ENCODE data around the gene LRRC42.
A peak's percentile ranks its signal among the peaks of the same experiment; 100 is the strongest.

LRRC42 gene, protein sequence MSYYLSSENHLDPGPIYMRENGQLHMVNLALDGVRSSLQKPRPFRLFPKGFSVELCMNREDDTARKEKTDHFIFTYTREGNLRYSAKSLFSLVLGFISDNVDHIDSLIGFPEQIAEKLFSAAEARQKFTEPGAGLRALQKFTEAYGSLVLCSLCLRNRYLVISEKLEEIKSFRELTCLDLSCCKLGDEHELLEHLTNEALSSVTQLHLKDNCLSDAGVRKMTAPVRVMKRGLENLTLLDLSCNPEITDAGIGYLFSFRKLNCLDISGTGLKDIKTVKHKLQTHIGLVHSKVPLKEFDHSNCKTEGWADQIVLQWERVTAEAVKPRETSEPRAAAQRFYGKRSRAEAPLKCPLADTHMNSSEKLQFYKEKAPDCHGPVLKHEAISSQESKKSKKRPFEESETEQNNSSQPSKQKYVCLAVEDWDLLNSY

GRCh38 chr1:53946252-53947171 lies at the start of gene LRRC42:
Gene LRRC42 (plus strand): TSS chr1:53946350. CDS start chr1:53952000, 5,650 bp downstream.
- DNase-seq, result peak; percentile 68

DNA sequence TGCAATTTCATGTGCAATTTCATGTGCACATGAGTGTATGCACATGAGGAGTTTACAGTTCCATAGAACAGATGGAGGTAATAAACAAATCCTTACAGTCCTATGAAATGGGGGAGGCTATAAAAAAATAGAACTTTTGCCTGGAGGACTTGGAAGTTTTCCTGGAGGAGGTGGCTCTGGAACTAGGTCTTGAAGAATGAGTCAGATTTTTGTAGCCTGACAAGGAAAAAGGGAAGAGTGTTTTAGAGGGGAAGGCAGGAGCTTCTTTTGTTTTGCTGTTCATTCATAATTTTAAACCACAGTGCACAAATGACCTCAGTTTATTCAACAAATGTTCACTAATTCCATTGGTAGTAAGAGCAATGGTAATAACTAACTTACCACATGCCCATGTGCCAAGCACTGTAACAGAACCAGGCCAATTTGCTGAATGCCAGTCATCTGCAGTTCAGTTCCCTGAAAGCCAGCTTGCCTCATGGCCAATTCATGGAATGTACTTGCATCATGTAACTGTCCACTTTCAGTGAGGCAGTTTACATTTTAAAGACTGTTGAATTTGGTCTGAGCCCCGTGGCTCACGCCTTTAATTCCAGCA lies 49.4 kb upstream of the LRRC42 start:
- no peak for DNase-seq

DNA sequence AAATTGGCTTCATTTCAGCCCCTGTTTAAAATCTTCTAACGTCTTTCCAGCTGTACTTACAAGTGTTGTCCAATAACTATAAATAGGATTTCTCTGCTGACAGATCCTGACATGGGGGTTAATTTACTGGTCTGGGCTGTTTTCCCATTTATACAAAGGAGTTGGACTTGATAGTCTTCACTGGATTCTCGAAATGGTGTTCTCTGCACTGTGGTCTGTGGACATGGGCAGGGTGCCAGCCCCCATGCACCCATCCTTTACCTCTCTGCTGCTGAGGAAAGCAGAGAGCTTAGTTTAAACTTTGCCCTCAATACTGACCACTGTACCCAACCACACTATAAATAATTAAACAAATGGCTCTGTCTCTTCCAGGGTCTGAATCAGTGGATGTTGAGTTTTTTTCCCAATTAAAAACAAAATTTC lies 46.9 kb upstream of the LRRC42 start:
- no peak for DNase-seq

DNA sequence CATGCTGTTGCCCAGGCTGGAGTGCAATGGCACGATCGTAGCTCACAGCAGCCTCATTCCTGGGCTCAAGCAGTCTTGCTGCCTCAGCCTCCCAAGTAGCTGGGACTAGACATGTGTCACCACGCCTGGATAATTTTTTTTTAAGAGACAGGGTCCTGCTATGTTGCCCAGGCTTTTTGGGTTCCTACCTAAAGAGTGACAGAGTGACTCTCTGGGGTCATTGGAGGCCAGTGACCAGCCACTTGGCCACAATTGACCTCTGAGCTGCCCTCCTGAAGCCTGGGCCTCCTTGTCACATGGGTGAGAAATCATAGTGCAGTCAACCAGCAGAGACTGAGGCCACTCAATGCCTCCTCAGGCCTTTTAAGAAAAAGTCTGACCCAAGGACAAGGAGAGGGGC lies 46.4 kb upstream of the LRRC42 start:
- DNase-seq, result no peak

DNA sequence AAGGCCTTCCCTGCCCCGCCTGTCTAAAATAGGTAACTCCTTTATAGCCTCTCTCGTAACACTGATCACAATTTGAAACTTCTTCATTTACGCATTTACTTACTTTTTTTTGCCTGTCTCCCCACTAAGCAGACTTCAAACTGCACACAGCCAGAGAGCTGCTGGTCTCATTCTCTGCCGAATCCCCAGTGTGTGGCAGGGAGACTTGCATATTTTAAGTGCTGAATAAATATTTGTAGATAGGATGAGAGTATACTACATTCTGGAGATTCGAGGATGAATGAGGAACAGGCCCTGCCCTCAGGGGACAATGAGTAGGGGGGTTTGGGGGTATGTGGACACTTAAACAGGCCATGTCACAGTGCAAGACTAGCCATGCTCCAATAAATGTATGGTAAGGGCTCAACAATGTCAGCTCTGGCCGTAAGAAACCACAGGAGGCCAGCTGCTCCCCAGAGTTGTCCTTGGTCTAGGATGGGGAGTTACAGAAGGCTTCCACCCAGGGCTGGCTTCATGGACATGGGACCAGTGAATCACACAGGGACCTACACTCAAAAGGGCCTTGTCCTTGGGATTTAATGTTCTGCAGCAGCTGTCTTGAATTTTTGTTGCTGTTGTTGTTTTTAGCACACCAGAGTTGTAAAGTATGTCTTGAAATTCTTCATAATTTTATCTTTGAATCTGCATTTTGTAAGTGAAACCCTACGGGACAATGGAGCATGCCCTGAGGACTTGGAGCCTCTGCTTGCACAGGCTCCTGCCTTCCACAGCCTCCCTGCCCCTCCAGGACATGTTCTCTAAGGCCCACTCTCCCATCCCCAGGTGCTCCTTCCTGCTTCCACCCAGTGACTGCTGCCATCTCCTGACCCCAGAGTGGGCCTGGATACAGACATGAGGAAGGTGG lies 43.7 kb upstream of the LRRC42 start:
- no peak for DNase-seq

- no peak for DNase-seq
Measured at GRCh38 chr1:53905509-53905908, 40.6 kb upstream of the LRRC42 start.

- no peak for DNase-seq
Measured at GRCh38 chr1:53906121-53906520, 40.0 kb upstream of the LRRC42 start.

DNA sequence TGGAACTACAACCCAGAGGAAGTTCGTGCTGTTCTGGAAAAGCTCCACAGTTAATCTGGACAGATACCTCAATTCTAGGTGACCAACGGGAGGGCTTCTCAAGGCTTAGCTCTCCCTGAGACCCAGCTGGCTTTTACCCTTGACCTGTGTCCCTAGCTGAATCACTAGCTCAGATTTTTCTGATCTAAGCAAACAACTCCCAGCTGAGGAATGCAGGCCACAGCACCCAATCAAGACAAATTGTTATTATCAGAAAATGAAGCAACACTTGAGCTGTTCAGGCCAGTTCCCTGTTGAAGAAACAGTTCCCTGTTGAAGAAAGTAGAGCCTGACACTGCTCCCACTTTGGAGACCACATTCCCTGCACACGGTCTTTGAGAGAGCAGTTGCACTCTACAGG lies 36.2 kb upstream of the LRRC42 start:
- no peak for DNase-seq

DNA sequence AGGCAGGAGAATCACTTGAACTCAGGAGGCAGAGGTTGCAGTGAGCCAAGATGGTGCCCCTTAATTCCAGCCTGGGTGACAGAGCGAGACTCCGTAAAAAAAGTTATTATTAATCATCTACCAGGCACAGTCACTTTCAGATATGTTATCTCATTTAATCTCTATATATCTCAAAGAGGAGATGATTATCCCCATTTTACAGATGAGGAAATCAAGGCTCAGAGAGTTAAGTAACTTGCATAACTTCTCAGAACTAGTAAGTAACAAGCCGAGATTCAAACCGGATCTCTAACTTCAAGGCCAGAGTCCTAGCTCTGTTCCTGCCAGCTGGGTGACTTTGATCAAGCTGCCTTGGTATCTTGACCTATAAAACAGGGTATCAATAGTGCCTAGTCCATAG lies 34.7 kb upstream of the LRRC42 start:
- no peak for DNase-seq

GRCh38 chr1:53913352-53914033 lies 32.7 kb upstream of the LRRC42 start:
- no peak for DNase-seq

DNA sequence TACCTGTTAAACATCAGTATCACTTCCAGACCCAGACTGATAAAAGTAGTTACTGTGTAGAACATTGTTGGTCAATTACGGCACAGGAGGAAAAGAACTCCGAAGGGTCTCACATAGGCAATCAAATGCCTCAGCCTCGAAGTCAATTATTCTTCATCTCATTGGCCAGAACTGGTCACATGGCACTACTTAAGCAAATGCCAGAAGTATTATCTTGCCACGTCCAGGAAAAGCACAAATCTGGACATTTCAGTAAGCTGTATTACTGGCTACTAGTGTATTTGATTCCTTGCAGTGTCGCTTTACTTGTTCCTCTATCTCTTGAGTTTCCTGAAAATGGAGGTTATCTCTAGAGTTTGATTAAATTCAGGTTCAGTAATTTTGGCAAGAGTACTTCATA lies 27.8 kb upstream of the LRRC42 start:
- no peak for DNase-seq

GRCh38 chr1:53919675-53920066 lies 26.5 kb upstream of the LRRC42 start:
- DNase-seq, result no peak

GRCh38 chr1:53927376-53927881 lies 18.7 kb upstream of the LRRC42 start:
- no peak for DNase-seq

DNA sequence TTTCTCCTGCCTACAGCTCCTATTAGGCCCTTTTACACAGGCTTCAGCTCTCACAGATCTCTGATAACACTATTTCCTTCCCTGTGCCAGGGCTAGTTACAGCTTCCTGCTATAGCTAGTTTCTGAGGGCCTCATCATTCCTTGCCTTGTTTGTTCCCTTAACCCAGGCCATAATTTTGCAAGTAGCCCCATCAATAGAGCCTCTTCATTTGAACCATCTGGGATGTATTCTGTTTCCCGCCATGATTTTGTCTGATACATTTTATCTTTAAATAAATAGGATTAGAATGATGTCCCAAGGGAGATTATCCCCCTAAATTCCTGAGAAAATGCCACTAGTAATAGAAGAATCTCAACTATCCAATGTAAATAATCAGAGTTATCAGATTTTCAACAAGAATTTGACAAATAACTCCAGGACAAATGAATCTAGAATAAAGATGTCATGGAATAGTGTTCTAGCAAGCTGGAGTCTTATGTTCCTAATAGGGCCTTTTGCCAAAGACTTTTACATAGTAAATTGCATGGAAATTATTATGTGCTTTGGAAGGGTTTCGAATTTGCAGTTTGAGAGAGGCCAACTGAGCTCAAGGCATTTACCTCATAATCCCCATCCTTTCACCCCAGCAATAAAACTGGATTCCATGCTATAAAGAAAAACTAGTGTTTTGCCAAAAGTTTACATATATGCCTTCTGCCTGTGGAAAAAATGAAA lies 16.7 kb upstream of the LRRC42 start:
- DNase-seq, result no peak

- no peak for DNase-seq
Measured at GRCh38 chr1:53930932-53931331, 15.2 kb upstream of the LRRC42 start.

- DNase-seq, result no peak
Measured at GRCh38 chr1:53931523-53931922, 14.6 kb upstream of the LRRC42 start.

GRCh38 chr1:53934170-53934765 lies 11.9 kb upstream of the LRRC42 start:
- DNase-seq, result no peak

DNA sequence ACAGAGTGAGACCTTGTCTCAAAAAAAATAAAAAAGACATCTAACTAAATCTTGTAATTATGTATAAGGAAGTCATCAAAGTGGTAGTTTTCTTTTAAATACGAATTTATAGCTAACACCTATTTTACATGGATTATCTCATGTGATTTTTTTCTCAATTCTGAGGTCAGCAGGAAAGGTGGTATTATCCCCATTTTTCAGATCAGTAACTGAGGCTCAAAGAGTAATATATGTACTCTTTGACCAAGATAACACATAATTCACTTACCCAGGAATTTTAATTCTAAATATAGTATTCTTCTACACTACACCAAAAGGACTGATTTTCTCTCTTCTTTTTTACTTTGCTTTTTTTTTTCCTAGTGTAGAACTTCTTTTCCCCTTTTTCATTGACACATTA lies 9.7 kb upstream of the LRRC42 start:
- DNase-seq, result no peak

- no peak for DNase-seq
Measured at GRCh38 chr1:53938136-53938830, 7.9 kb upstream of the LRRC42 start.

Data from stimulated activated CD4-positive, alpha-beta T cell treated with anti-CD3 and anti-CD28 coated beads, Interleukin-4, amount 100 ng/mL, for 1 hour (primary cell).